Measurements from ENCODE around the gene INSM2.

- no peak for TF ChIP-seq JUND (IDR thresholded peaks at IDR 0.05)
- no peak for TF ChIP-seq CTCF (IDR thresholded peaks at IDR 0.05; ENCODE audit: low read depth, low read length, missing input control)
- no peak for TF ChIP-seq HNF4A (conservative IDR thresholded peaks at IDR 0.05)
- TF ChIP-seq TAF1 (conservative IDR thresholded peaks at IDR 0.05), result no peak
- TF ChIP-seq REST (IDR thresholded peaks at IDR 0.05), result no peak
- TF ChIP-seq MAX (IDR thresholded peaks at IDR 0.05), result no peak
- no peak for TF ChIP-seq RAD21 (IDR thresholded peaks at IDR 0.05)
- no peak for TF ChIP-seq GABPA (IDR thresholded peaks at IDR 0.05 in 1 of 2, conservative IDR thresholded peaks at IDR 0.05 in 1 of 2)
These were observed 376 bp downstream of the INSM2 start for GRCh38 chr14:35534208-35534872.
